GM12891 (cell line): ENCODE results near the gene NCAPD2.

ENCODE experiments used
- PAX5 ChIP-seq: IDR thresholded peaks from 2 replicates; pipeline ENCODE4 v1.6.1; 2011; ENCODE audit warnings: low read length, moderate library complexity, mild to moderate bottlenecking; ENCODE audit not compliant: insufficient read depth, severe bottlenecking
- POLR2A ChIP-seq: IDR thresholded peaks from 2 replicates; pipeline ENCODE4 v1.6.1; 2011; ENCODE audit warnings: low read depth, low read length, control low read depth
- POLR2AphosphoS5 ChIP-seq: IDR thresholded peaks from 2 replicates; pipeline ENCODE4 v1.6.1; 2011; ENCODE audit warnings: low read depth, low read length, control low read depth
- POU2F2 ChIP-seq: IDR thresholded peaks from 2 replicates; pipeline ENCODE4 v1.6.1; 2011; ENCODE audit warnings: low read depth, mild to moderate bottlenecking, control low read depth, low read length, moderate library complexity
- SPI1 ChIP-seq: IDR thresholded peaks from 2 replicates; pipeline ENCODE4 v1.6.1; 2011; ENCODE audit warnings: low read depth, low read length, control low read depth
- TAF1 ChIP-seq: IDR thresholded peaks from 2 replicates; pipeline ENCODE4 v1.6.1; 2011; ENCODE audit warnings: low read depth, low read length, control low read depth

GRCh38 chr12:6546016-6546415 lies 52.1 kb downstream of the NCAPD2 start:
- TF ChIP-seq POLR2AphosphoS5 (no peak), POLR2A (no peak), PAX5 (no peak), TAF1 (no peak), POU2F2 (no peak), SPI1 (no peak)
